ENCODE measurements around the gene SLC35B1. TPM values are rescaled to one million over a fixed set of nuclear protein-coding genes. Genes with fewer than 3 reads are reported as not detected.

SLC35B1 gene
- total RNA-seq, 2 experiments from 2014 or later = 51.2 to 51.4 TPM

GRCh38 chr17:49738456-49739163 is 30.8 kb upstream of the SLC35B1 start:
- peak overlapping the region; percentile 62 for H3K4me3 ChIP-seq (ENCODE audit: low read depth, low read length, poor library complexity, severe bottlenecking)
- POLR2A ChIA-PET = interaction anchor here (0.5 to 2.3 kb wide), 8 partner anchors 8 to 64 kb away, joined by 3 to 12 read pairs (median 4); partner anchors contain the start of gene FAM117A
- peaks cover 96% of the 10 kb centered on the region for H3K79me2 ChIP-seq (ENCODE audit: insufficient read depth, low read depth, low read length)

DNA sequence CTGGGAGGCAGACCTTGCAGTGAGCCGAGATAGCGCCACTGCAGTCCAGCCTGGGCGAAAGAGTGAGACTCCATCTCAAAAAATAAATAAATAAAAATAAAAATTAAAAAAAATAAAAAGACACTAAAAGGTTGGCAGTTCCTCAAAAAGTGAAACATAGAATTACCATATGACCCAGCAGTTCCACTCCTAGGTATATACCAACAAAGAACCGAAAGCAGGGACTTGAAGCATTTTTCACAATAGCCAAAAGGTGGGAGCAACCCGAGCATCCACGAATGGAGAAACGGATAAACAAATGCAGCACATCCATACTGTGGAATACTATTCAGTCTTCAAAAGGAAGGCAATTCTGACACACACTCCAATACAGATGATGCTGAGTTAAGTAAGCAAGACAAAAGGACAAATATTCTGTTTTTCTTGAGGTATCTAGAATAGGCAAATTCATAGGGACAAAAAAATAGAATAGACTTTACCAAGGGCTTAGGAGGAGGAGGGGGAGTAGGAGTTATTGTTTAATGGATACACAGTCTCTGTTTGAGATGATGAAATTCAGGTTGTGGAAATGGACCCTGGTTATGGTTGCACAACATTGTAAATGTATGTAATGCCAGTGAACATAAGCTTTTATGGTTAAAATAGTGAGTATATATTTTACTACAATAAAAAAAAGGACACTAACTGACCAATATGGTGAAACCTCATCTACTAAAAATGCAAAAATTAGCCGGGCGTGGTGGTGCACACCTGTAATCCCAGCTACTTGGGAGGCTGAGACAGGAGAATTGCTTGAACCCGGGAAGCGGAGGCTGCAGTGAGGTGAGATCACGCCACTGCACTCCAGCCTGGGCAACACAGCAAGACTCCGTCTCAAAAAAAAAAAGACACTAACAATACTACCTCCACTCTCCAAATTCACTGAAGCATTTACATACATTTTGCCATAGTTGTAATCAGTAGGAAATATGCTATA is 27.0 kb upstream of the SLC35B1 start:
- H3K4me3 ChIP-seq (ENCODE audit: low read depth, low read length, poor library complexity, severe bottlenecking) = no peak overlapping the region
- ChIA-PET CTCF (ENCODE audit: unreplicated experiment) (no interaction called here), POLR2A (interaction anchor here (0.6 kb wide), 1 partner anchor 1071 kb away, joined by 3 read pairs; no protein-coding TSS in a partner anchor)
- peaks cover 30% of the 10 kb centered on the region for H3K4me1 ChIP-seq (ENCODE audit: insufficient read depth, low read length, poor library complexity, severe bottlenecking)
- H3K4me2 ChIP-seq (ENCODE audit: low read length) = no peak overlapping the region
- TF ChIP-seq, protein P1, sequence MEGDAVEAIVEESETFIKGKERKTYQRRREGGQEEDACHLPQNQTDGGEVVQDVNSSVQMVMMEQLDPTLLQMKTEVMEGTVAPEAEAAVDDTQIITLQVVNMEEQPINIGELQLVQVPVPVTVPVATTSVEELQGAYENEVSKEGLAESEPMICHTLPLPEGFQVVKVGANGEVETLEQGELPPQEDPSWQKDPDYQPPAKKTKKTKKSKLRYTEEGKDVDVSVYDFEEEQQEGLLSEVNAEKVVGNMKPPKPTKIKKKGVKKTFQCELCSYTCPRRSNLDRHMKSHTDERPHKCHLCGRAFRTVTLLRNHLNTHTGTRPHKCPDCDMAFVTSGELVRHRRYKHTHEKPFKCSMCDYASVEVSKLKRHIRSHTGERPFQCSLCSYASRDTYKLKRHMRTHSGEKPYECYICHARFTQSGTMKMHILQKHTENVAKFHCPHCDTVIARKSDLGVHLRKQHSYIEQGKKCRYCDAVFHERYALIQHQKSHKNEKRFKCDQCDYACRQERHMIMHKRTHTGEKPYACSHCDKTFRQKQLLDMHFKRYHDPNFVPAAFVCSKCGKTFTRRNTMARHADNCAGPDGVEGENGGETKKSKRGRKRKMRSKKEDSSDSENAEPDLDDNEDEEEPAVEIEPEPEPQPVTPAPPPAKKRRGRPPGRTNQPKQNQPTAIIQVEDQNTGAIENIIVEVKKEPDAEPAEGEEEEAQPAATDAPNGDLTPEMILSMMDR (conservative IDR thresholded peaks at IDR 0.05; ENCODE audit: low read length) = no peak
- no peak for TF ChIP-seq EZH2phosphoT487 (IDR thresholded peaks at IDR 0.05; ENCODE audit: borderline replicate concordance, low read depth, low read length)
- no peak overlapping the region for H3K27ac ChIP-seq (ENCODE audit: low read depth, low read length, poor library complexity, severe bottlenecking)
- no peaks in the 10 kb centered on the region for H3K9me2 ChIP-seq (ENCODE audit: insufficient read depth, low read length)
- no TSS peak for BruUV-seq (replicated peaks)
- 0 out of 2 replicates have a peak, but pooled peaks cover 5% of the 10 kb centered on the region for H3K9me3 ChIP-seq (ENCODE audit: low read length)
- intact Hi-C loops (cut with micrococcal nuclease; ENCODE audit: unreplicated experiment) = no loop called here
- H4K20me1 ChIP-seq (ENCODE audit: insufficient read depth, low read length) = peaks cover 4% of the 10 kb centered on the region; the same call in 1 of the 2 replicates
- DNase-seq (ENCODE audit: low spot score) = no peak
- peaks cover 72% of the 10 kb centered on the region for H3K79me2 ChIP-seq (ENCODE audit: insufficient read depth, low read depth, low read length)
- H2AFZ ChIP-seq (ENCODE audit: low read length) = no peak overlapping the region
- peaks cover 75% of the 10 kb centered on the region for H3K36me3 ChIP-seq (ENCODE audit: insufficient read depth, low read length)

More at GRCh38 chr17:49738456-49739163, 30.8 kb upstream of the SLC35B1 start:
- peaks cover 4% of the 10 kb centered on the region; the same call in 1 of the 2 replicates for H4K20me1 ChIP-seq (ENCODE audit: insufficient read depth, low read length)
- H3K9me2 ChIP-seq (ENCODE audit: insufficient read depth, low read length) = no peaks in the 10 kb centered on the region
- H3K4me2 ChIP-seq (ENCODE audit: low read length) = peak overlapping the region; percentile 97
- intact Hi-C loops (cut with micrococcal nuclease; ENCODE audit: unreplicated experiment) = loop anchor here (1.0 kb wide), 3 partner anchors 9 to 50 kb away; partner anchors contain the start of gene KAT7
- CTCF ChIA-PET (ENCODE audit: unreplicated experiment) = no interaction called here
- peaks cover 46% of the 10 kb centered on the region for H3K36me3 ChIP-seq (ENCODE audit: insufficient read depth, low read length)
- H2AFZ ChIP-seq (ENCODE audit: low read length) = no peak overlapping the region
- H3K9me3 ChIP-seq (ENCODE audit: low read length) = 0 out of 2 replicates have a peak, but pooled peaks cover 5% of the 10 kb centered on the region
- DNase-seq (ENCODE audit: low spot score) = no peak
- peak overlapping the region; percentile 94 for H3K27ac ChIP-seq (ENCODE audit: low read depth, low read length, poor library complexity, severe bottlenecking)
- BruUV-seq (replicated peaks) = no TSS peak
- TF ChIP-seq EZH2phosphoT487 (IDR thresholded peaks at IDR 0.05; ENCODE audit: borderline replicate concordance, low read depth, low read length) = no peak
- TF ChIP-seq, protein P1 (conservative IDR thresholded peaks at IDR 0.05; ENCODE audit: low read length) = no peak
- peaks cover 66% of the 10 kb centered on the region for H3K4me1 ChIP-seq (ENCODE audit: insufficient read depth, low read length, poor library complexity, severe bottlenecking)

Data from OCI-LY7 (cell line).